Peyer's patch (tissue), 4 donors: Measurements from ENCODE around the gene IQCF2.

Source experiments
- CTCF ChIP-seq, 6 experiments: fragments of 450-650 bp in 4 of 6; fragments of 200-600 bp in 2 of 6; sonication (generic) in 1 of 6; IDR thresholded peaks; one replicate each; pipeline ENCODE4 v1.5.1; 2017 to 2019; ENCODE audit warnings: antibody characterized with exemption in 6 of 6, mild to moderate bottlenecking in 3 of 6, moderate library complexity in 1 of 6
- POLR2A ChIP-seq, 2 donors: fragments of 450-650 bp; IDR thresholded peaks; one replicate each; pipeline ENCODE4 v1.5.1; 2017; ENCODE audit warnings: antibody characterized with exemption in 2 of 2, mild to moderate bottlenecking in 2 of 2, moderate library complexity in 2 of 2

GRCh38 chr3:51860703-51861665, at the start of gene IQCF2:
- no peak for TF ChIP-seq CTCF (IDR thresholded peaks at IDR 0.05)
- no peak for TF ChIP-seq POLR2A (IDR thresholded peaks at IDR 0.05)
